ENCODE measurements around the gene TNNT3.

GRCh38 chr11:1967641-1968225 lies 48.2 kb downstream of the TNNT3 start:
- no peak for TF ChIP-seq POLR2A (IDR thresholded peaks at IDR 0.05)
- TF ChIP-seq, protein P1, sequence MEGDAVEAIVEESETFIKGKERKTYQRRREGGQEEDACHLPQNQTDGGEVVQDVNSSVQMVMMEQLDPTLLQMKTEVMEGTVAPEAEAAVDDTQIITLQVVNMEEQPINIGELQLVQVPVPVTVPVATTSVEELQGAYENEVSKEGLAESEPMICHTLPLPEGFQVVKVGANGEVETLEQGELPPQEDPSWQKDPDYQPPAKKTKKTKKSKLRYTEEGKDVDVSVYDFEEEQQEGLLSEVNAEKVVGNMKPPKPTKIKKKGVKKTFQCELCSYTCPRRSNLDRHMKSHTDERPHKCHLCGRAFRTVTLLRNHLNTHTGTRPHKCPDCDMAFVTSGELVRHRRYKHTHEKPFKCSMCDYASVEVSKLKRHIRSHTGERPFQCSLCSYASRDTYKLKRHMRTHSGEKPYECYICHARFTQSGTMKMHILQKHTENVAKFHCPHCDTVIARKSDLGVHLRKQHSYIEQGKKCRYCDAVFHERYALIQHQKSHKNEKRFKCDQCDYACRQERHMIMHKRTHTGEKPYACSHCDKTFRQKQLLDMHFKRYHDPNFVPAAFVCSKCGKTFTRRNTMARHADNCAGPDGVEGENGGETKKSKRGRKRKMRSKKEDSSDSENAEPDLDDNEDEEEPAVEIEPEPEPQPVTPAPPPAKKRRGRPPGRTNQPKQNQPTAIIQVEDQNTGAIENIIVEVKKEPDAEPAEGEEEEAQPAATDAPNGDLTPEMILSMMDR (IDR thresholded peaks at IDR 0.05), result no peak

Measured in heart left ventricle (tissue), 13 donors.